Neural progenitor cell (in vitro differentiated cells): ENCODE results near the gene TLE6. TPM values are rescaled to one million over a fixed set of nuclear protein-coding genes. Genes with fewer than 3 reads are reported as not detected.
"Not testable (repeated sequence)": the region's sequence is repeated elsewhere in the genome, so short reads cannot be mapped to it uniquely, and the experiment has no call there.

Source experiments
- DNase-seq: peaks from one replicate; pipeline ENCODE4 v3.0.0-alpha.2; 2016; ENCODE audit warnings: low spot score
- H2AFZ ChIP-seq: fragments of 200-600 bp; sonication (generic); replicated peaks from 2 replicates; pipeline ENCODE4 v1.6.1; 2016; ENCODE audit warnings: antibody characterized with exemption
- H3F3A ChIP-seq: fragments of 200-600 bp; sonication (generic); 2 replicates; pipeline ENCODE4 v1.6.1; 2016; ENCODE audit warnings: antibody characterized with exemption, low read depth
- H3K27ac ChIP-seq: fragments of 200-600 bp; sonication (generic); 2 replicates; pipeline ENCODE4 v1.5.1; 2016; ENCODE audit warnings: mild to moderate bottlenecking
- H3K27me3 ChIP-seq: fragments of 200-600 bp; sonication (generic); 2 replicates; pipeline ENCODE4 v1.6.1; 2016; ENCODE audit warnings: mild to moderate bottlenecking, moderate library complexity
- H3K36me3 ChIP-seq: fragments of 200-600 bp; sonication (generic); 2 replicates; pipeline ENCODE4 v1.5.1; 2016
- H3K4me1 ChIP-seq: fragments of 200-600 bp; sonication (generic); 2 replicates; pipeline ENCODE4 v1.6.1; 2016; ENCODE audit warnings: mixed run types
- H3K4me2 ChIP-seq: fragments of 200-600 bp; sonication (generic); 2 replicates; pipeline ENCODE4 v1.6.1; 2016
- H3K4me3 ChIP-seq: fragments of 200-600 bp; sonication (generic); 2 replicates; pipeline ENCODE4 v1.5.1; 2016
- H3K79me2 ChIP-seq: fragments of 200-600 bp; sonication (generic); 2 replicates; pipeline ENCODE4 v1.6.1; 2016; ENCODE audit warnings: low read depth
- H3K9ac ChIP-seq: fragments of 200-600 bp; sonication (generic); 2 replicates; pipeline ENCODE4 v1.6.1; 2016
- H3K9me3 ChIP-seq: fragments of 200-600 bp; sonication (generic); 2 replicates; pipeline ENCODE4 v1.5.1; 2016; ENCODE audit warnings: low read depth
- H4K20me1 ChIP-seq: fragments of 200-600 bp; sonication (generic); 2 replicates; pipeline ENCODE4 v1.6.1; 2016; ENCODE audit warnings: low read depth
- H3K27ac Mint-ChIP-seq: 3 replicates; pipeline ENCODE4 v1.8.0; 2021; ENCODE audit warnings: mixed read lengths
- H3K27me3 Mint-ChIP-seq: 2 replicates; pipeline ENCODE4 v1.8.0; 2022; ENCODE audit warnings: low read depth, mild to moderate bottlenecking, inconsistent platforms, moderate library complexity, mixed read lengths; ENCODE audit not compliant: insufficient read depth
- H3K36me3 Mint-ChIP-seq: 3 replicates; pipeline ENCODE4 v1.8.0; 2021; ENCODE audit warnings: mixed read lengths
- H3K4me1 Mint-ChIP-seq: 3 replicates; pipeline ENCODE4 v1.8.0; 2021; ENCODE audit warnings: mixed read lengths
- H3K4me3 Mint-ChIP-seq: 3 replicates; pipeline ENCODE4 v1.8.0; 2021; ENCODE audit warnings: mild to moderate bottlenecking, moderate library complexity, mixed read lengths
- H3K9me3 Mint-ChIP-seq: 3 replicates; pipeline ENCODE4 v1.8.0; 2020; ENCODE audit warnings: mixed read lengths
- CTCF ChIP-seq: fragments of 200-600 bp; sonication (generic); IDR thresholded peaks from 2 replicates; pipeline ENCODE4 v1.5.1; 2017; ENCODE audit warnings: antibody characterized with exemption, mild to moderate bottlenecking
- EZH2 ChIP-seq: fragments of 200-600 bp; sonication (generic); IDR thresholded peaks from 2 replicates; pipeline ENCODE4 v1.6.1; 2017; ENCODE audit warnings: antibody characterized with exemption, mild to moderate bottlenecking, moderate library complexity
- EZH2phosphoT487 ChIP-seq: fragments of 200-600 bp; sonication (generic); IDR thresholded peaks from 2 replicates; pipeline ENCODE4 v1.6.1; 2017; ENCODE audit warnings: antibody characterized with exemption
- total RNA-seq: library from RNA; depleted of rRNA; stranded (reverse); fragments of >200 nt; gene quantifications from 2 replicates; pipeline ENCODE4 v1.2.3, GENCODE V29; 2015; ENCODE audit warnings: low replicate concordance

The TLE6 gene
- total RNA-seq, 1 donor from 2014 or later, result 0.22 TPM

GRCh38 chr19:3010871-3011270 is 33.5 kb downstream of the TLE6 start:
- H3K9me3 ChIP-seq, result no peaks in the 10 kb centered on the region
- H3K9ac ChIP-seq, result no peak overlapping the region
- H3K4me2 ChIP-seq, result no peak overlapping the region
- peaks cover 16% of the 10 kb centered on the region for H3K4me1 Mint-ChIP-seq
- no peaks in the 10 kb centered on the region for H3K79me2 ChIP-seq
- no peaks in the 10 kb centered on the region for H3K9me3 Mint-ChIP-seq
- no peaks in the 10 kb centered on the region for H3K36me3 ChIP-seq
- H3F3A ChIP-seq, result peaks cover 14% of the 10 kb centered on the region
- H3K36me3 Mint-ChIP-seq, result no peaks in the 10 kb centered on the region
- DNase-seq, result no peak
- H2AFZ ChIP-seq, result no peak overlapping the region
- H3K27me3 Mint-ChIP-seq, result peaks cover 28% of the 10 kb centered on the region
- H3K27me3 ChIP-seq, result no peaks in the 10 kb centered on the region
- H3K27ac Mint-ChIP-seq, result no peak overlapping the region
- H4K20me1 ChIP-seq, result no peaks in the 10 kb centered on the region
- H3K4me1 ChIP-seq, result peaks cover 10% of the 10 kb centered on the region
- no peak for TF ChIP-seq EZH2phosphoT487
- TF ChIP-seq EZH2, result no peak
- no peak for TF ChIP-seq CTCF
- H3K27ac ChIP-seq, result no peak overlapping the region
- no peak overlapping the region for H3K4me3 Mint-ChIP-seq
- H3K4me3 ChIP-seq, result no peak overlapping the region

GRCh38 chr19:3012059-3012458 is 34.7 kb downstream of the TLE6 start:
- H2AFZ ChIP-seq, H3K27ac Mint-ChIP-seq, H3K9me3 ChIP-seq, H3K36me3 Mint-ChIP-seq, H3K27ac ChIP-seq, DNase-seq, H3K79me2 ChIP-seq, H4K20me1 ChIP-seq, H3K36me3 ChIP-seq, H3K27me3 ChIP-seq, H3K4me3 Mint-ChIP-seq, H3K9ac ChIP-seq, H3K4me3 ChIP-seq, H3K4me2 ChIP-seq, H3K9me3 Mint-ChIP-seq: not testable (repeated sequence)
- Histone ChIP-seq H3F3A (peaks cover 14% of the 10 kb centered on the region), H3K4me1 (peaks cover 10% of the 10 kb centered on the region)
- peaks cover 16% of the 10 kb centered on the region for H3K4me1 Mint-ChIP-seq
- H3K27me3 Mint-ChIP-seq, result peaks cover 28% of the 10 kb centered on the region

- Mint-ChIP-seq H3K36me3 (no peaks in the 10 kb centered on the region), H3K4me3 (peak overlapping the region; percentile 71), H3K27me3 (peaks cover 28% of the 10 kb centered on the region), H3K4me1 (peaks cover 16% of the 10 kb centered on the region), H3K9me3 (no peaks in the 10 kb centered on the region), H3K27ac (peak overlapping the region; percentile 63)
- Histone ChIP-seq H3K4me2 (no peak overlapping the region), H3K4me1 (peaks cover 10% of the 10 kb centered on the region), H3K27ac (no peak overlapping the region), H3K27me3 (no peaks in the 10 kb centered on the region), H3K79me2 (no peaks in the 10 kb centered on the region), H3K36me3 (no peaks in the 10 kb centered on the region), H3K9me3 (no peaks in the 10 kb centered on the region), H4K20me1 (no peaks in the 10 kb centered on the region), H3F3A (peaks cover 14% of the 10 kb centered on the region), H2AFZ (no peak overlapping the region), H3K9ac (no peak overlapping the region), H3K4me3 (no peak overlapping the region)
- peak; percentile 23 for DNase-seq
- TF ChIP-seq CTCF (no peak), EZH2phosphoT487 (no peak), EZH2 (no peak)
Measured at GRCh38 chr19:3012621-3013262, 35.4 kb downstream of the TLE6 start.

GRCh38 chr19:3013263-3013725 is 35.9 kb downstream of the TLE6 start:
- no peaks in the 10 kb centered on the region for H3K36me3 ChIP-seq
- no peak overlapping the region for H2AFZ ChIP-seq
- TF ChIP-seq EZH2 (no peak), CTCF (no peak), EZH2phosphoT487 (no peak)
- no peak overlapping the region for H3K4me2 ChIP-seq
- Mint-ChIP-seq H3K27me3 (peaks cover 28% of the 10 kb centered on the region), H3K36me3 (no peaks in the 10 kb centered on the region), H3K4me1 (peaks cover 16% of the 10 kb centered on the region), H3K9me3 (no peaks in the 10 kb centered on the region), H3K4me3 (peak overlapping the region; percentile 71), H3K27ac (peak overlapping the region; percentile 27)
- H4K20me1 ChIP-seq, result no peaks in the 10 kb centered on the region
- H3K79me2 ChIP-seq, result no peaks in the 10 kb centered on the region
- peaks cover 10% of the 10 kb centered on the region for H3K4me1 ChIP-seq
- H3K9me3 ChIP-seq, result no peaks in the 10 kb centered on the region
- DNase-seq, result no peak
- peaks cover 14% of the 10 kb centered on the region for H3F3A ChIP-seq
- H3K27ac ChIP-seq, result no peak overlapping the region
- no peak overlapping the region for H3K4me3 ChIP-seq
- H3K27me3 ChIP-seq, result no peaks in the 10 kb centered on the region
- no peak overlapping the region for H3K9ac ChIP-seq
